OCI-LY1 (cell line): ENCODE data around the gene SEMG1.

Experiments
- H2AFZ ChIP-seq: fragments of 200-600 bp; sonication (generic), shearing (Covaris generic); 2 replicates; pipeline ENCODE4 v1.6.0; 2014; ENCODE audit warnings: antibody characterized with exemption, mild to moderate bottlenecking, low read length
- H3F3A ChIP-seq: fragments of 200-600 bp; sonication (generic), shearing (Covaris generic); 2 replicates; pipeline ENCODE4 v1.6.0; 2014; ENCODE audit warnings: mild to moderate bottlenecking, antibody characterized with exemption, low read length, moderate library complexity; ENCODE audit not compliant: insufficient read depth
- H3K27ac ChIP-seq: fragments of 200-600 bp; sonication (generic); 2 replicates; pipeline ENCODE4 v1.5.1; 2014; ENCODE audit warnings: low read length, mixed run types, mild to moderate bottlenecking, low read depth; ENCODE audit not compliant: poor library complexity, severe bottlenecking
- H3K27me3 ChIP-seq: fragments of 200-600 bp; sonication (generic); 2 replicates; pipeline ENCODE4 v1.6.0; 2014; ENCODE audit warnings: antibody characterized with exemption, mild to moderate bottlenecking, low read length, moderate library complexity; ENCODE audit not compliant: insufficient read depth
- H3K36me3 ChIP-seq: fragments of 200-600 bp; sonication (generic); 2 replicates; pipeline ENCODE4 v1.6.1; 2014; ENCODE audit warnings: mild to moderate bottlenecking, antibody characterized with exemption, low read length, moderate library complexity, mixed read lengths; ENCODE audit not compliant: insufficient read depth
- H3K4me1 ChIP-seq: fragments of 200-600 bp; sonication (generic); 2 replicates; pipeline ENCODE4 v1.5.1; 2014; ENCODE audit warnings: mild to moderate bottlenecking, low read length, moderate library complexity; ENCODE audit not compliant: insufficient read depth, severe bottlenecking
- H3K4me2 ChIP-seq: fragments of 200-600 bp; sonication (generic), shearing (Covaris generic); 2 replicates; pipeline ENCODE4 v1.6.1; 2014; ENCODE audit warnings: low read length
- H3K4me3 ChIP-seq: fragments of 200-600 bp; sonication (generic); 2 replicates; pipeline ENCODE4 v1.5.1; 2014; ENCODE audit warnings: low read length, low read depth, mild to moderate bottlenecking, mixed read lengths; ENCODE audit not compliant: poor library complexity, severe bottlenecking
- H3K79me2 ChIP-seq: fragments of 200-600 bp; shearing (Covaris generic); 2 replicates; pipeline ENCODE4 v1.6.1; 2016; ENCODE audit warnings: mixed run types, low read length, mixed read lengths; ENCODE audit not compliant: insufficient read depth
- H3K9ac ChIP-seq: fragments of 200-600 bp; sonication (generic), shearing (Covaris generic); 2 replicates; pipeline ENCODE4 v1.6.1; 2014; ENCODE audit warnings: mild to moderate bottlenecking, low read length, mixed read lengths
- H3K9me2 ChIP-seq: fragments of 200-600 bp; sonication (generic), shearing (Covaris generic); 2 replicates; pipeline ENCODE4 v1.6.1; 2014; ENCODE audit warnings: low read depth, mild to moderate bottlenecking, low read length, mixed read lengths
- H3K9me3 ChIP-seq: fragments of 200-600 bp; shearing (Covaris generic); 2 replicates; pipeline ENCODE4 v1.6.1; 2014; ENCODE audit warnings: low read length, mixed read lengths
- H4K20me1 ChIP-seq: fragments of 200-600 bp; sonication (generic), shearing (Covaris generic); 2 replicates; pipeline ENCODE4 v1.6.0; 2016; ENCODE audit warnings: mild to moderate bottlenecking, low read length; ENCODE audit not compliant: insufficient read depth
- CTCF ChIP-seq: fragments of 200-600 bp; sonication (generic), shearing (Covaris generic); IDR thresholded peaks from 2 replicates; pipeline ENCODE4 v1.5.1; 2017; ENCODE audit warnings: mild to moderate bottlenecking, antibody characterized with exemption, low read length, moderate library complexity, mixed read lengths
- EZH2 ChIP-seq: fragments of 200-600 bp; sonication (generic), shearing (Covaris generic); IDR thresholded peaks from 2 replicates; pipeline ENCODE4 v1.8.0; 2017; ENCODE audit warnings: borderline replicate concordance, mixed run types, mild to moderate bottlenecking, antibody characterized with exemption, low read length, moderate library complexity, mixed read lengths

SEMG1 gene

GRCh38 chr20:45246109-45246508 lies 39.3 kb downstream of the SEMG1 start:
- H4K20me1 ChIP-seq, result no peaks in the 10 kb centered on the region
- no peaks in the 10 kb centered on the region for H3K4me1 ChIP-seq
- no peaks in the 10 kb centered on the region for H3F3A ChIP-seq
- H3K27me3 ChIP-seq, result no peaks in the 10 kb centered on the region
- H3K27ac ChIP-seq, result no peak overlapping the region
- H3K4me3 ChIP-seq, result no peak overlapping the region
- no peak overlapping the region for H3K4me2 ChIP-seq
- no peaks in the 10 kb centered on the region for H3K79me2 ChIP-seq
- no peaks in the 10 kb centered on the region for H3K9me2 ChIP-seq
- H3K36me3 ChIP-seq, result no peaks in the 10 kb centered on the region
- H3K9me3 ChIP-seq, result no peaks in the 10 kb centered on the region
- H3K9ac ChIP-seq, result no peak overlapping the region
- H2AFZ ChIP-seq, result no peak overlapping the region
- no peak for TF ChIP-seq EZH2
- TF ChIP-seq CTCF, result no peak

- Histone ChIP-seq H3K27ac (no peak overlapping the region), H3K4me3 (no peak overlapping the region), H4K20me1 (no peaks in the 10 kb centered on the region), H3K9me3 (no peaks in the 10 kb centered on the region), H2AFZ (no peak overlapping the region), H3K9ac (no peak overlapping the region), H3K36me3 (no peaks in the 10 kb centered on the region), H3K4me2 (no peak overlapping the region), H3K4me1 (no peaks in the 10 kb centered on the region), H3K9me2 (no peaks in the 10 kb centered on the region), H3K27me3 (no peaks in the 10 kb centered on the region), H3F3A (no peaks in the 10 kb centered on the region), H3K79me2 (no peaks in the 10 kb centered on the region)
- TF ChIP-seq EZH2, result no peak
- TF ChIP-seq CTCF, result no peak
Observed at GRCh38 chr20:45247865-45248264, 41.0 kb downstream of the SEMG1 start.

- H3K9ac ChIP-seq, result no peak overlapping the region
- no peaks in the 10 kb centered on the region for H3K79me2 ChIP-seq
- no peak overlapping the region for H3K4me2 ChIP-seq
Observed at GRCh38 chr20:45248609-45249008, 41.8 kb downstream of the SEMG1 start.

More at GRCh38 chr20:45248609-45249008, 41.8 kb downstream of the SEMG1 start:
- H3K27me3 ChIP-seq, result no peaks in the 10 kb centered on the region
- H3K9me3 ChIP-seq, result no peaks in the 10 kb centered on the region
- H3F3A ChIP-seq, result no peaks in the 10 kb centered on the region
- no peaks in the 10 kb centered on the region for H3K9me2 ChIP-seq
- no peak overlapping the region for H3K27ac ChIP-seq
- H3K4me1 ChIP-seq, result no peaks in the 10 kb centered on the region
- no peak overlapping the region for H3K4me3 ChIP-seq
- TF ChIP-seq EZH2, result no peak
- no peak for TF ChIP-seq CTCF
- no peak overlapping the region for H2AFZ ChIP-seq
- H3K36me3 ChIP-seq, result no peaks in the 10 kb centered on the region
- no peaks in the 10 kb centered on the region for H4K20me1 ChIP-seq
